CD4-positive, alpha-beta T cell treated with Interleukin-10 for 1 hour (primary cell): ENCODE results near the gene DPP4.

Experiments
- DNase-seq: peaks from one replicate; pipeline ENCODE4 v3.0.0-alpha.2; 2020

Gene DPP4

DNA sequence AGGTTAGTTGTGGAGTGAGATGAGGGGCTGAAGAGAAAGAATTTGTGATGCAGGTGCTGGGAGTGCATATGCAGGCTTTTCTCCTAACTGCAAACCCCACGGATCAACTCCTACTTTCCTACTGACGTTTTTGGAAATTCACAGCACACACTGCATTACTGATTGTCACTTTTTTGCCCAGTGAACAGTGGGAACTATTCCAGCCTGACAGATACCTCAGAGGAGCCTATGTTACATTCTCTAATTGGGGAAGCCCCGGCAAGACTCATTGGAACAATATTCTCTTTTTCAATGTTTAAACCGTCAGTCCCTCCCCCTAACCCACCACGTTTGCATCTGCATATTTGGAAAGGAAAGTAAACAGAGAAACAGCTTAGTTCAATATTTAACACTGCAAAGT is 126.2 kb downstream of the DPP4 start:
- no peak for DNase-seq

DNA sequence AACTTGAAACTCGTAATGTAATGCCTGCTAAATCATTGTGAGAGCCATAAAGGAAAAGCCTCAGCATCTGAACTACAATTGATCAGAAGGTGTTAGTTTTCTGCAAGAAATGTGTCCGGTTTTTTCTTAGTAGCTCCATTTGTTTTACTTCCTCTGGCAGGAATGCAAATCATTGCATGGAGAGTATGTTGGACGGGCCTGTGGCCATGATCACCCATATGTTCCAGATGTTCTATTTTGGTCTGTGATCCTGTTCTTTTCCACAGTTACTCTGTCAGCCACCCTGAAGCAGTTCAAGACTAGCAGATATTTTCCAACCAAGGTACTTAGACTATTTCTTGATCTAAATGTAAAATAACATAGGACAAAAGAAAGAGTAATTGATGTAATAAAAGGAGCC is 126.6 kb downstream of the DPP4 start:
- DNase-seq: no peak

GRCh38 chr2:161946489-161947107 is 127.4 kb downstream of the DPP4 start:
- peak; percentile 40 for DNase-seq

DNA sequence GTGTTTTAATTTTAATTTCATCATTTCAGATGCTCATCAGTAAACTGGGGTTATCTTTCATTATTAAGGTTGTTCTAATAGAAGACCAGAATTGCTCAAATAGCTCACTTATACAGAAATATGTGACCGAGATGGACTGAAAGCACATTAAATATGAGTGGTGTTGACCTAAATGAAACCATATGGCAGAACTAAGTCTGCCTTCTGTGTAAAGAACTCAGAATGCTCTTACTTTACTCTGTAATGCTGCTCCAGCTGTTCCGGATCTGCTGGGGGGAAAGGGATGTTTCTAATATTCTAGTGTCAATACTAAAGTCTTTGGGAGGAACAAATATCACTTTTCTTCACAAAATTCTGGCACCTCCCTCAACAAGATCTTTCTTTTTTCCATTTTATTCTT is 131.0 kb downstream of the DPP4 start:
- no peak for DNase-seq
